HL-60/S4 treated with retinoic acid at 250 ng/mL for 4 days and 3 days (cell line): ENCODE data around the gene PEBP1.

Experiments
- in situ Hi-C: fragments of 300-500 bp; cut with MboI; formaldehyde crosslinking; loops from 2 replicates; pipeline ENCODE4 v1.7.0; 2022; ENCODE audit warnings: low sequenced_read_pairs

The PEBP1 gene

GRCh38 chr12:118135788-118136558 is at the start of gene PEBP1:
TSS of gene PEBP1 (plus strand) at chr12:118136124. CDS start at chr12:118136210, 86 bp downstream.
- in situ Hi-C loops: no loop called here

GRCh38 chr12:118089782-118090181 is 46.1 kb upstream of the PEBP1 start:
- in situ Hi-C loops: no loop called here

- in situ Hi-C loops: no loop called here
Measured at GRCh38 chr12:118094039-118094438, 41.9 kb upstream of the PEBP1 start.

GRCh38 chr12:118098401-118098800 is 37.5 kb upstream of the PEBP1 start:
- in situ Hi-C loops: no loop called here

GRCh38 chr12:118098911-118099671 is 36.8 kb upstream of the PEBP1 start:
- in situ Hi-C loops: no loop called here

GRCh38 chr12:118101051-118101450 is 34.9 kb upstream of the PEBP1 start:
- in situ Hi-C loops: no loop called here

- in situ Hi-C loops: no loop called here
Measured at GRCh38 chr12:118102070-118102469, 33.9 kb upstream of the PEBP1 start.

- in situ Hi-C loops: no loop called here
Measured at GRCh38 chr12:118102609-118103008, 33.3 kb upstream of the PEBP1 start.

GRCh38 chr12:118103201-118103600 is 32.7 kb upstream of the PEBP1 start:
- in situ Hi-C loops: no loop called here

GRCh38 chr12:118103601-118104382 is 32.1 kb upstream of the PEBP1 start, which contains the start of gene VSIG10:
TSS of gene VSIG10 (minus strand) at chr12:118104011. CDS start at chr12:118103671, 340 bp downstream.
- in situ Hi-C loops: no loop called here

- in situ Hi-C loops: no loop called here
Measured at GRCh38 chr12:118107011-118107410, 28.9 kb upstream of the PEBP1 start.

GRCh38 chr12:118107694-118108093 is 28.2 kb upstream of the PEBP1 start:
- in situ Hi-C loops: no loop called here

- in situ Hi-C loops: no loop called here
Measured at GRCh38 chr12:118109088-118109487, 26.8 kb upstream of the PEBP1 start.

GRCh38 chr12:118119449-118119879 is 16.5 kb upstream of the PEBP1 start:
- in situ Hi-C loops: no loop called here

- in situ Hi-C loops: no loop called here
Measured at GRCh38 chr12:118120579-118121363, 15.2 kb upstream of the PEBP1 start.

- in situ Hi-C loops: no loop called here
Measured at GRCh38 chr12:118122264-118122663, 13.7 kb upstream of the PEBP1 start.

- in situ Hi-C loops: no loop called here
Measured at GRCh38 chr12:118124333-118124874, 11.5 kb upstream of the PEBP1 start.

- in situ Hi-C loops: no loop called here
Measured at GRCh38 chr12:118125743-118126118, 10.2 kb upstream of the PEBP1 start.

- in situ Hi-C loops: no loop called here
Measured at GRCh38 chr12:118126119-118126757, 9.7 kb upstream of the PEBP1 start.

- in situ Hi-C loops: no loop called here
Measured at GRCh38 chr12:118127867-118128266, 8.1 kb upstream of the PEBP1 start.
